Stimulated activated CD8-positive, alpha-beta memory T cell treated with anti-CD3 and anti-CD28 coated beads, Interleukin-12 subunit alpha, Interleukin-12 subunit beta, amount 100 ng/mL, for 1 hour (primary cell): ENCODE results near the gene TNK1.

Source experiments
- DNase-seq: peaks from one replicate; pipeline ENCODE4 v3.0.0-alpha.2; 2020; ENCODE audit warnings: low read depth

The TNK1 gene

GRCh38 chr17:7411427-7411750, 30.5 kb downstream of the TNK1 start:
- DNase-seq = no peak

GRCh38 chr17:7413346-7413985, 32.6 kb downstream of the TNK1 start:
- DNase-seq = no peak

GRCh38 chr17:7414837-7415236, 33.9 kb downstream of the TNK1 start:
- no peak for DNase-seq

- no peak for DNase-seq
Observed at GRCh38 chr17:7415784-7416183, 34.9 kb downstream of the TNK1 start.

GRCh38 chr17:7416323-7416722, 35.4 kb downstream of the TNK1 start:
- DNase-seq = no peak

DNA sequence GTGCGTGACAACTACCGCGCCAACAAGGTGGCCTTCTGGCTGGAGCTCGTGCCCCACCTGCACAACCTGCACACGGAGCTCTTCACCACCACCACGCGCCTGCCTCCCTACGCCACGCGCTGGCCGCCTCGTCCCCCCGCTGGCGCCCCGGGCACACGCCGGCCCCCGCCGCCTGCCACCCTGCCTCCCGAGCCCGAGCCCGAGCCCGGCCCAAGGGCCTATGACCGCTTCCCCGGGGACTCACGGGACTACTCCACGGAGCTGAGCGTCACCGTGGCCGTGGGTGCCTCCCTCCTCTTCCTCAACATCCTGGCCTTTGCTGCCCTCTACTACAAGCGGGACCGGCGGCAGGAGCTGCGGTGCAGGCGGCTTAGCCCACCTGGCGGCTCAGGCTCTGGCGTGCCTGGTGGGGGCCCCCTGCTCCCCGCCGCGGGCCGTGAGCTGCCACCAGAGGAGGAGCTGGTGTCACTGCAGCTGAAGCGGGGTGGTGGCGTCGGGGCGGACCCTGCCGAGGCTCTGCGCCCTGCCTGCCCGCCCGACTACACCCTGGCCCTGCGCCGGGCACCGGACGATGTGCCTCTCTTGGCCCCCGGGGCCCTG, 36.3 kb downstream of the TNK1 start:
- DNase-seq = no peak

GRCh38 chr17:7418472-7419152, 37.7 kb downstream of the TNK1 start:
- DNase-seq = no peak

- no peak for DNase-seq
Observed at GRCh38 chr17:7419819-7420610, 39.1 kb downstream of the TNK1 start, which contains the start of gene SPEM1. Gene SPEM1, plus strand, starts transcription at chr17:7420324. Its CDS starts 61 bp downstream, at chr17:7420385.

DNA sequence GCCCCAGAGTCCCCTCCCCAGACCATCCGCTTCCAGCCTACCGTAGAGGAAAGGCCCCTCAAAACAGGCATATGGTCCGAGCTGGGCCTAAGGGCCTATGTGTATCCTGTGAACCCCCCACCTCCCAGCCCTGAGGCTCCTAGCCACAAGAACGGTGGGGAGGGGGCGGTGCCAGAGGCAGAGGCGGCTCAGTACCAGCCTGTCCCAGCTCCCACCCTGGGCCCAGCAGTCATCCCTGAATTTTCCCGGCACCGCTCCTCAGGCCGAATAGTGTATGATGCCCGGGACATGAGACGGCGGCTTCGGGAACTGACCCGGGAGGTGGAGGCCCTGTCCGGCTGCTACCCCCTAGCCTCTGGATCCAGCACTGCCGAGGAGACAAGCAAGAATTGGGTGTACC, 40.3 kb downstream of the TNK1 start:
- DNase-seq = no peak

DNA sequence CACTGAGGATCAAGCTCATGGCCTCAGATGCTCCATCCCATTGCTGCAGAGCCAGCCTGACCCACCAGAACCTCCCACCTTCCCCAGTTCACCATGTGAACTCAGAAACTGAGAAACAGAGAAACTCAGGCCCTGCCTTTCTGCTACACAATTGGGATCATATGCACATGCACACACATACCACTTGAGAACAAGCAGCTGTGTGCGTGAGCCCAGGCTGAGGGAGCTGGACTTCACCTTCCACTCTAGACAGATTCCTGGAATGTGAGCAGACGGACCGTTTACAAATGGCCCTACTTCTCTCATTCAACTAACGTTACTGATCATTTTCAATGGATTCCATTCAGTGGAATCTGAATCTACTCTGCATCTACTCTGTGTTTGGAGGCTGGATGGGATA, 42.8 kb downstream of the TNK1 start:
- DNase-seq = no peak

DNA sequence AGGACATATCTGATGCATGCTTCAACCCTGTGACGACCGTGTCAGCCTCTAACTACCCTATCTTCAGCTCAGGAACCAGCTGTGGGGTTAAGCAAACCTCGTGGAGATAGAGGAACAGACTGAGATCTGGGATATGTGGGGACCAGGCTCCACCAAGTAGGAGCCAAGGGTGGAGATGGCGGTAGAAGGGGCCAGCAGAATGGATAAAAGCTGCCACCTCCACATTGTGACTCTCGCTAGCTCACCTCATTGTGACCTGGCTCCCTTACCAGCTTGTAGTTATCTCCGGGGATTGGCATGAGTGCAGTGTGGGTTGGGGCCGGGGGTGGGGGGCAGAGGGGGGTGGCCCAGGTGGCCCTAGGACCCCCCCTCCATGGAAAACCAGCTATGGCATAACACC, 44.4 kb downstream of the TNK1 start, which contains the start of gene SPEM2:
Gene SPEM2, plus strand, starts transcription at position 301 of the 400 bp plus-strand sequence. Its CDS starts 73 bp downstream, at position 374.
- no peak for DNase-seq

GRCh38 chr17:7425756-7426155, 44.9 kb downstream of the TNK1 start:
- DNase-seq = no peak

- DNase-seq = no peak
Observed at GRCh38 chr17:7426203-7426863, 45.4 kb downstream of the TNK1 start.

DNA sequence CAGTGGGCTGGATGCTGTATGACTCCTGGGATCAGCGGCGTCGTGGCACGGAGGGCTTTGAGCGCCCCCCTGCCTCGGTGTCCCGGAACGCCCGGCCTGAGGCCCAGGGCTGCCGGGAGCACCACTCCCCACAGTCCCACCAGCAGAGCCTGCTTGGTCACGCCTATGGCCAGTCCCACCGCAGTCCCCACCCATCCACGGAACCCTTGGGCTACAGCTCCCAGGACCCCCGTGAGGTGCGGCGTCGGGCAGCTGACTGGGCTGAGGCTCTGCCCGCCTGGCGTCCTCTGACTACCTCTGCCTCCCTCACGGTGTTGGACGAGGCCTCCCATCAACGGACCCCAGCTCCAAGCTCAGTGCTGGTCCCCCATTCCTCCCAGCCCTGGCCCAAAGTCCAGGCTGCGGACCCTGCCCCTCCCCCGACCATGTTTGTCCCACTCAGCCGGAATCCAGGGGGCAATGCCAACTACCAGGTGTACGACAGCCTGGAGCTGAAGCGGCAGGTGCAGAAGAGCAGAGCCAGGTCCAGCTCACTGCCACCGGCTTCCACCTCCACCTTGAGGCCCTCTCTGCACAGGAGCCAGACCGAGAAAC, 46.1 kb downstream of the TNK1 start:
- DNase-seq = no peak

DNA sequence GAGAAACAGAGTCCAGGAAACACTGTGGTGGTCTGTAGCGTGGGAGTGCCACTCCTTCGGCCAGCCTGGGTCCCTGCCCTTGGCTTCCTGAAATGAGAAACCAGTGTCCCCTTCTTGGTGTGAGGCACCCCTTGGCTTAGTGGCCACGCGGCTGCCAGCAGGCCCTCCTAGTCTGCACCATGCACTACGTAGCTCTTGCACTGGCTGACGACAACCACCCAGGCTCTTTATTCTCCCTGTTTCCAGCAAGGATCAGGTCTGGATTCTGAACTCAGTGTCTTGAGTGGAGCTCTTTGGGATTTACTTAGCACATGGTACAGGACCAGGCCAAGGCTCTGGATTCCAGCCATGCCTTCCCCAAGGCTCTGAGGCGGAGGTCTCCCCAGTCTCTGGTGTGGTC, 46.7 kb downstream of the TNK1 start:
- DNase-seq = no peak

GRCh38 chr17:7428557-7428956, 47.7 kb downstream of the TNK1 start, which contains the start of gene SPEM3:
Gene SPEM3, plus strand, starts transcription at chr17:7428857. Its CDS starts 46 bp downstream, at chr17:7428903.
- DNase-seq = no peak

GRCh38 chr17:7429722-7430121, 48.8 kb downstream of the TNK1 start:
- DNase-seq = no peak

DNA sequence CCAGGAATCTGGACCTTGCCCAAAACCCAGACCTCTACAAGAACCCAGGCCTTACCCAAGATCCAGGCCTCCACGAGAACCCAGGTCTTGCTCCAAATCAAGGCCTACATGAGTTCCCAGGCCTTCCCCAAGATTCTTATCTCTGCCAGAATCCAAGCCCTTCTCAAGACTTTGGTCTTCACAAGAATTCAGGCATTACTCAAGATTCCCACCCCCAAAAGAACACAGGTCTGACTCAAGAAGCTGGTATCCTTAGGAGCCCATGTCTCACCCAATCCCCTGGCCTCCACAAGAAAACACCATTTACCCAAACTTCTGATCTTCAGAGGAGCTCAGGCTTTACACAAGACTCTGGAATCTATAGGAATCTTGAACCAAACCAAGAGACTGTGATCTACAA, 50.3 kb downstream of the TNK1 start:
- DNase-seq = no peak

DNA sequence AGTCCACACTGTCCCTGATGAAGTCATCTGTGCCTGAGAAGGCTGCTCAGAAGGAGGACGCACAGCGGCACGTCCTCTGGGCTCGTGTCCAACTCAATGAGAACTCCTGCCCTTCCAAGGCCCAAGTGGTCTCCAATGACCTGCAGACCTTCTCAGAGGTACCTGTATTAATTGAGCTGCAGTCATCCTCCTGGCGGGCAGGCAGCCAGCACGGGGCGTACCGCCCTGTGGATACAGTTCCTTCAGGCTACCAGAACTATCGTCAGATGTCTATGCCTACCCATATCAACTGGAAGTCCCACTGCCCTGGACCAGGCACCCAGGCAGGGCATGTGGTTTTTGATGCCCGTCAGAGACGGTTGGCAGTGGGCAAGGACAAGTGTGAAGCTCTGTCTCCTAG, 51.4 kb downstream of the TNK1 start:
- DNase-seq = no peak

GRCh38 chr17:7435676-7436555, 55.0 kb downstream of the TNK1 start:
- no peak for DNase-seq
